WTC11 (cell line): ENCODE measurements around the gene CHORDC1. TPM values are rescaled to one million over a fixed set of nuclear protein-coding genes. Genes with fewer than 3 reads are reported as not detected.
"Not testable (repeated sequence)": the region's sequence is repeated elsewhere in the genome, so short reads cannot be mapped to it uniquely, and the experiment has no call there.

Source experiments
- ATAC-seq: fragments of 200-7000 bp; cut with Tn5 transposase; 2 replicates; pipeline ENCODE4 v1.10.0; 2021; ENCODE audit warnings: mild to moderate bottlenecking, moderate library complexity
- CTCF ChIA-PET: fragments of 300-600 bp; sonication (Branson Sonifier 250); formaldehyde crosslinking; loops from one replicate; lab custom pipeline; 2021; ENCODE audit warnings: antibody characterized with exemption; lab: Charles Lee
- POLR2A ChIA-PET: fragments of 350-600 bp; sonication (Branson Sonifier 250); formaldehyde crosslinking; loops from one replicate; lab custom pipeline; 2021; ENCODE audit warnings: antibody characterized with exemption; lab: Charles Lee
- DNase-seq: peaks from one replicate; pipeline ENCODE4 v3.0.0; 2021; ENCODE audit warnings: low spot score
- H3K27ac Mint-ChIP-seq: 2 replicates; pipeline ENCODE4 v1.8.0; 2021; ENCODE audit warnings: mixed read lengths
- H3K27me3 Mint-ChIP-seq: 2 replicates; pipeline ENCODE4 v1.8.0; 2021; ENCODE audit warnings: low read depth, mild to moderate bottlenecking, moderate library complexity, mixed read lengths
- H3K36me3 Mint-ChIP-seq: 2 replicates; pipeline ENCODE4 v1.8.0; 2021; ENCODE audit warnings: mixed read lengths
- H3K4me1 Mint-ChIP-seq: 2 replicates; pipeline ENCODE4 v1.8.0; 2022; ENCODE audit warnings: mixed read lengths
- H3K4me3 Mint-ChIP-seq: 2 replicates; pipeline ENCODE4 v1.8.0; 2021; ENCODE audit warnings: mild to moderate bottlenecking, moderate library complexity, mixed read lengths
- H3K9me3 Mint-ChIP-seq: 2 replicates; pipeline ENCODE4 v1.8.0; 2021; ENCODE audit warnings: mixed read lengths
- ELF4 ChIP-seq: sonication (generic); formaldehyde crosslinking; IDR thresholded peaks from 2 replicates; pipeline ENCODE4 v1.8.1; 2022; ENCODE audit warnings: low read depth, mild to moderate bottlenecking, moderate library complexity, missing genetic modification reagents
- FOXK1 ChIP-seq: sonication (generic); formaldehyde crosslinking; IDR thresholded peaks from 2 replicates; pipeline ENCODE4 v1.8.0; 2022; ENCODE audit warnings: mild to moderate bottlenecking, moderate library complexity, missing genetic modification reagents
- FOXP4 ChIP-seq: sonication (generic); formaldehyde crosslinking; IDR thresholded peaks from 2 replicates; pipeline ENCODE4 v1.8.0; 2022; ENCODE audit warnings: mild to moderate bottlenecking, missing genetic modification reagents
- GRHL2 ChIP-seq: fragments of 250-450 bp; sonication (Bioruptor Pico); IDR thresholded peaks from 2 replicates; pipeline ENCODE4 v1.8.0; 2022; ENCODE audit warnings: mild to moderate bottlenecking, moderate library complexity; ENCODE audit not compliant: insufficient replicate concordance, severe bottlenecking
- KAT7 ChIP-seq: sonication (generic); formaldehyde crosslinking; IDR thresholded peaks from 2 replicates; pipeline ENCODE4 v1.8.1; 2023; ENCODE audit warnings: missing genetic modification reagents, mild to moderate bottlenecking, borderline replicate concordance
- NFE2L1 ChIP-seq: sonication (generic); formaldehyde crosslinking; IDR thresholded peaks from 2 replicates; pipeline ENCODE4 v1.8.1; 2023; ENCODE audit warnings: missing genetic modification reagents
- OVOL2 ChIP-seq: fragments of 250-450 bp; sonication (Bioruptor Pico); IDR thresholded peaks from 2 replicates; pipeline ENCODE4 v1.9.0; 2021; ENCODE audit warnings: mild to moderate bottlenecking, borderline replicate concordance
- TEAD1 ChIP-seq: sonication (generic); formaldehyde crosslinking; IDR thresholded peaks from 2 replicates; pipeline ENCODE4 v1.8.0; 2022; ENCODE audit warnings: mild to moderate bottlenecking, missing genetic modification reagents
- ZNF281 ChIP-seq: sonication (generic); formaldehyde crosslinking; IDR thresholded peaks from 2 replicates; pipeline ENCODE4 v1.8.0; 2023; ENCODE audit warnings: mild to moderate bottlenecking, missing genetic modification reagents
- ZNF532 ChIP-seq: fragments of 250-450 bp; sonication (Bioruptor Pico); IDR thresholded peaks from 2 replicates; pipeline ENCODE4 v1.9.0; 2021; ENCODE audit warnings: mild to moderate bottlenecking, borderline replicate concordance
- ZNF671 ChIP-seq: fragments of 250-450 bp; sonication (Bioruptor Pico); IDR thresholded peaks from 2 replicates; pipeline ENCODE4 v1.8.0; 2021; ENCODE audit warnings: mild to moderate bottlenecking
- total RNA-seq: library from RNA; stranded (reverse); gene quantifications from 3 replicates; pipeline ENCODE4 v1.2.3, GENCODE V29; 2021
- TF ChIP-seq, protein P1 (sequence below): sonication (generic); formaldehyde crosslinking; IDR thresholded peaks from 2 replicates; pipeline ENCODE4 v1.8.0; 2022; ENCODE audit warnings: mild to moderate bottlenecking, missing genetic modification reagents
- TF ChIP-seq, protein P2 (sequence below): sonication (generic); formaldehyde crosslinking; IDR thresholded peaks from 2 replicates; pipeline ENCODE4 v1.8.1; 2022; ENCODE audit warnings: low read depth, mild to moderate bottlenecking, moderate library complexity, missing genetic modification reagents, borderline replicate concordance

Gene CHORDC1
- total RNA-seq, 1 experiment from 2014 or later: 71.8 TPM

DNA sequence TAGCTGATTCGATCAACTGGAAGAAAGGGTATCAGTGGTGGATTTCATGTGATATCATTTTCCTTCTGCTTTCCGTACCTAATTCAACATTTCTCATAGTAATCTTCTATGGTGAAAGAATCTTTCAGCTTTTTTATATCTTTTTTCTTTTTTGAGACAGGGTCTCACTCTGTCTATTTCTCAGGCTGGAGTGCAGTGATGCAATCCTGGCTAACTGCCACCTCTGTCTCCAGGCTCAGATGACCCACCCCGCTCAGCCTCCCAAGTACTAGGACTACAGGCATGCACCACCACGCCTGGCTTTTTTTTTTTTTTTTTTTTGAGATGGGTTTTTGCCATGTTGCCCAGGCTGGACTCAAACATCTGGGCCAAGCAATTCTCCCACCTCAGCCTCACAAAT is 18.6 kb upstream of the CHORDC1 start:
- Mint-ChIP-seq H3K4me3 (no peak overlapping the region), H3K4me1 (peaks cover 54% of the 10 kb centered on the region)

DNA sequence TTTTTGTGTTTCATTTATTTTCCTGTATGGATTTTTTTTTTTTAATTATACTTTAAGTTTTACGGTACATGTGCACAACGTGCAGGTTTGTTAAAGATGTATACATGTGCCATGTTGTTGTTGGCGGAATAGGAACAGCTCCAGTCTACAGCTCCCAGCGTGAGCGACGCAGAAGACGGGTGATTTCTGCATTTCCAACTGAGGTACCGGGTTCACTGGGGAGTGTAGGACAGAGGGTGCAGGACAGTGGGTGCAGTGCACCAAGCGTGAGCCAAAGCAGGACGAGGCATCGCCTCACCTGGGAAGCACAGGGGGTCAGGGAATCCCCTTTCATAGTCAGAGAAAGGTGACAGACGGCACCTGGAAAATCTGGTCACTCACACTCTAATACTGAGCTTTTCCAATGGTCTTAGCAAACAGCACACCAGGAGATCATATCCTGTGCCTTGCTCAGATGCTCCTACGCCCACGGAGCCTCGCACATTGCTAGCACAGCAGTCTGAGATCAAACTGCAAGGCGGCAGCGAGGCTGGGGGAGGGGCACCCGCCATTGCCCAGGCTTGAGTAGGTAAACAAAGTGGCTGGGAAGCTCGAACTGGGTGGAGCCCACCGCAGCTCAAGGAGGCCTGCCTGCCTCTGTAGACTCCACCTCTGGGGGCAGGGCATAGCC is 17.3 kb upstream of the CHORDC1 start:
- ATAC-seq, H3K9me3 Mint-ChIP-seq, H3K36me3 Mint-ChIP-seq, CTCF ChIA-PET, H3K27me3 Mint-ChIP-seq: not testable (repeated sequence)
- peak; percentile 58 for DNase-seq
- TF ChIP-seq ZNF281 (CRISPR knock-in tag): peak; percentile 88; the same call in 1 of the 2 replicates
- TF ChIP-seq FOXP4 (CRISPR knock-in tag): peak; percentile 71; the same call in 1 of the 2 replicates
- TF ChIP-seq TEAD1: peak; percentile 40; the same call in 1 of the 2 replicates
- TF ChIP-seq, protein P1, sequence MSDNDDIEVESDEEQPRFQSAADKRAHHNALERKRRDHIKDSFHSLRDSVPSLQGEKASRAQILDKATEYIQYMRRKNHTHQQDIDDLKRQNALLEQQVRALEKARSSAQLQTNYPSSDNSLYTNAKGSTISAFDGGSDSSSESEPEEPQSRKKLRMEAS: peak; percentile 72
- TF ChIP-seq NFE2L1 (CRISPR knock-in tag): 0 out of 2 replicates have a peak, but pooled peaks have one; percentile 23
- peak; percentile 90 for TF ChIP-seq FOXK1
- 0 out of 2 replicates have a peak, but pooled peaks have one; percentile 28 for TF ChIP-seq ZNF532 (CRISPR knock-in tag)
- Mint-ChIP-seq H3K27ac (peak overlapping the region; percentile 73), H3K4me3 (peak overlapping the region; percentile 37), H3K4me1 (peaks cover 55% of the 10 kb centered on the region)
- POLR2A ChIA-PET: interaction anchor here (0.9 kb wide), 1 partner anchor 17 kb away, joined by 3 read pairs; the partner anchor contains the start of gene CHORDC1

More for the DNA sequence above, 18.6 kb upstream of the CHORDC1 start:
- Mint-ChIP-seq H3K9me3 (0 out of 2 replicates have a peak, but pooled peaks cover 4% of the 10 kb centered on the region), H3K27ac (no peak overlapping the region), H3K27me3 (no peaks in the 10 kb centered on the region; the same call in 1 of the 2 replicates), H3K36me3 (no peaks in the 10 kb centered on the region)
- TF ChIP-seq GRHL2: no peak
- ATAC-seq (no peak), DNase-seq (no peak)
- ChIA-PET POLR2A (interaction anchor here (0.7 kb wide), 1 partner anchor 429 kb away, joined by 10 read pairs; no protein-coding TSS in a partner anchor), CTCF (no interaction called here)

DNA sequence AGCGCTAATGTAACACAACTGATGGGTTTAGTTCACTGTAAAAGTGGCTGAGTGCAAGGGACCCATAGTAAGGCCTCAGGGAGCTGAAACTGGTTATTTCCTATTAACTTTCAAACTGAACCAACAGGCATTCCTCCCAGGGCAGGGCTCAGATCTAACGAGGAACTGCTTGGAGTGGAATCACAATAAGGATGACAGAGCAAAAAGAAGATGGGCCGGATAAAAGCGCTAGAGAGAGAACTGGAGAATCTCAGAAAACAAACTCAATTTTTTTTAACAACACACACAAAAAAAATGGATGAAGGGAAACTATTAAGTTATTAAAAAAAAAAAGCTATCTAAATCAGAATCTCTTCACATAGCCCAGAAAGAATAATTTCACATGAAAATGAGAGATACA is 14.2 kb upstream of the CHORDC1 start:
- Mint-ChIP-seq H3K27me3 (no peaks in the 10 kb centered on the region; the same call in 1 of the 2 replicates), H3K36me3 (no peaks in the 10 kb centered on the region)
- TF ChIP-seq ZNF671 (CRISPR knock-in tag) (no peak), KAT7 (CRISPR knock-in tag) (no peak), OVOL2 (CRISPR knock-in tag) (no peak), ELF4 (CRISPR knock-in tag) (no peak)
- TF ChIP-seq, protein P2, sequence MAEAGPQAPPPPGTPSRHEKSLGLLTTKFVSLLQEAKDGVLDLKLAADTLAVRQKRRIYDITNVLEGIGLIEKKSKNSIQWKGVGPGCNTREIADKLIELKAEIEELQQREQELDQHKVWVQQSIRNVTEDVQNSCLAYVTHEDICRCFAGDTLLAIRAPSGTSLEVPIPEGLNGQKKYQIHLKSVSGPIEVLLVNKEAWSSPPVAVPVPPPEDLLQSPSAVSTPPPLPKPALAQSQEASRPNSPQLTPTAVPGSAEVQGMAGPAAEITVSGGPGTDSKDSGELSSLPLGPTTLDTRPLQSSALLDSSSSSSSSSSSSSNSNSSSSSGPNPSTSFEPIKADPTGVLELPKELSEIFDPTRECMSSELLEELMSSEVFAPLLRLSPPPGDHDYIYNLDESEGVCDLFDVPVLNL (CRISPR knock-in tag): no peak
- TF ChIP-seq, all 79 proteins: peak for 0
- ATAC-seq (no peak), DNase-seq (no peak)
- POLR2A ChIA-PET: no interaction called here
- Mint-ChIP-seq H3K27ac (no peak overlapping the region), H3K9me3 (0 out of 2 replicates have a peak, but pooled peaks cover 4% of the 10 kb centered on the region), H3K4me3 (no peak overlapping the region), H3K4me1 (peaks cover 30% of the 10 kb centered on the region)
- CTCF ChIA-PET: interaction anchor here (0.8 kb wide), 1 partner anchor 17 kb away, joined by 3 read pairs; no protein-coding TSS in a partner anchor
